ENCODE data around the gene HRK.

- TF ChIP-seq POLR2A (IDR thresholded peaks at IDR 0.05; ENCODE audit: extremely low read depth, insufficient read length), result no peak
- TF ChIP-seq CTCF (IDR thresholded peaks at IDR 0.05; ENCODE audit: low read depth, low read length), result no peak
These were observed 47.8 kb downstream of the HRK start for GRCh38 chr12:116833474-116833873.

All from NB4 (cell line).